Cardiac muscle cell (in vitro differentiated cells and primary cell): Measurements from ENCODE around the gene COX14. TPM values are rescaled to one million over a fixed set of nuclear protein-coding genes. Genes with fewer than 3 reads are reported as not detected.
A peak's percentile ranks its signal among the peaks of the same experiment; 100 is the strongest.

Experiments used
- DNase-seq, 2 donors: peaks; one replicate each; pipeline versions ENCODE4 v3.0.0 to v3.0.0-alpha.2; 2010 to 2017; ENCODE audit warnings: low read depth in 1 of 2, low spot score in 1 of 2
- H3K27ac ChIP-seq: fragments of 200-600 bp; sonication (generic); 2 replicates; pipeline ENCODE4 v1.5.1; 2016
- H3K27me3 ChIP-seq: fragments of 200-600 bp; sonication (generic); 2 replicates; pipeline ENCODE4 v1.6.0; 2016; ENCODE audit warnings: control low read depth
- H3K36me3 ChIP-seq: fragments of 200-600 bp; sonication (generic); 2 replicates; pipeline ENCODE4 v1.5.1; 2016; ENCODE audit warnings: control low read depth
- H3K4me1 ChIP-seq: fragments of 200-600 bp; sonication (generic); 2 replicates; pipeline ENCODE4 v1.8.1; 2017; ENCODE audit warnings: low read depth, mild to moderate bottlenecking, mixed run types
- H3K4me3 ChIP-seq: fragments of 200-600 bp; sonication (generic); 2 replicates; pipeline ENCODE4 v1.5.1; 2016; ENCODE audit warnings: mild to moderate bottlenecking
- H3K9me3 ChIP-seq: fragments of 200-600 bp; sonication (generic); 2 replicates; pipeline ENCODE4 v1.5.1; 2017; ENCODE audit warnings: low read depth, mild to moderate bottlenecking, control low read depth
- polyA plus RNA-seq: library from polyadenylated mRNA; unstranded; fragments of >200 nt; fragmentation: Nextera tagmentation; extraction: Ambion mirVana; gene quantifications from 2 replicates; pipeline ENCODE4 v1.2.1, GENCODE V29; 2016
- total RNA-seq: library from RNA; depleted of rRNA; stranded (reverse); fragments of >200 nt; gene quantifications from 2 replicates; pipeline ENCODE4 v1.2.3, GENCODE V29; 2016
- TF ChIP-seq, protein P1 (sequence below): IDR thresholded peaks from 2 replicates; pipeline ENCODE4 v1.5.1; 2012; ENCODE audit warnings: low read depth, mild to moderate bottlenecking, low read length

The COX14 gene
- total and polyA plus RNA-seq, 2 experiments from 2014 or later = 43.9 to 265 TPM

DNA sequence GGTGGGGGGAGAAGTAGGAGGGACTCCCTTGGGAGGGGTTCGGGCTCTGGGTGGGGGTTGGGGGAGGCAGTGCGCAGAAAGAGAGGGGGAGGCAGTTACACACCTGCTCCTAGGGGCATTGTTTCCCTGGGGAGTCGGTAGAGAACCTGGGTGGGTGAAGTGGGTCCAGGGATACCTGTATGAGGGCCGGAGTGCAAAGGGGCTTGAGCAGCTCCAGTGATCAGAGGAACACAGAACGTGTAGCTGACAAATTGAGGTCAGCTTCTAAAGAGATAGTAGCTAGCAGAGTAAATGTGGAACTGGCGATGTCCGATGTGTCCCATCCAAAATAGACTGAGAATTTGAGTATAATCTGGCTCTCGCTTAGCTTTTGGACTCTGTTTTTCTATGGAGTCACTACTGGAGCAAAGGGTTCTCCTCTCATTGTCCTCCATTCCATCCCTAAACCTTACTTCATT, 26.4 kb upstream of the COX14 start:
- Histone ChIP-seq H3K27ac (peak overlapping the region; percentile 96), H3K36me3 (peaks cover 25% of the 10 kb centered on the region), H3K4me1 (no peaks in the 10 kb centered on the region), H3K9me3 (no peaks in the 10 kb centered on the region), H3K27me3 (no peaks in the 10 kb centered on the region), H3K4me3 (peak overlapping the region; percentile 93)
- DNase-seq = no peak
- TF ChIP-seq, protein P1, sequence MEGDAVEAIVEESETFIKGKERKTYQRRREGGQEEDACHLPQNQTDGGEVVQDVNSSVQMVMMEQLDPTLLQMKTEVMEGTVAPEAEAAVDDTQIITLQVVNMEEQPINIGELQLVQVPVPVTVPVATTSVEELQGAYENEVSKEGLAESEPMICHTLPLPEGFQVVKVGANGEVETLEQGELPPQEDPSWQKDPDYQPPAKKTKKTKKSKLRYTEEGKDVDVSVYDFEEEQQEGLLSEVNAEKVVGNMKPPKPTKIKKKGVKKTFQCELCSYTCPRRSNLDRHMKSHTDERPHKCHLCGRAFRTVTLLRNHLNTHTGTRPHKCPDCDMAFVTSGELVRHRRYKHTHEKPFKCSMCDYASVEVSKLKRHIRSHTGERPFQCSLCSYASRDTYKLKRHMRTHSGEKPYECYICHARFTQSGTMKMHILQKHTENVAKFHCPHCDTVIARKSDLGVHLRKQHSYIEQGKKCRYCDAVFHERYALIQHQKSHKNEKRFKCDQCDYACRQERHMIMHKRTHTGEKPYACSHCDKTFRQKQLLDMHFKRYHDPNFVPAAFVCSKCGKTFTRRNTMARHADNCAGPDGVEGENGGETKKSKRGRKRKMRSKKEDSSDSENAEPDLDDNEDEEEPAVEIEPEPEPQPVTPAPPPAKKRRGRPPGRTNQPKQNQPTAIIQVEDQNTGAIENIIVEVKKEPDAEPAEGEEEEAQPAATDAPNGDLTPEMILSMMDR = no peak

DNA sequence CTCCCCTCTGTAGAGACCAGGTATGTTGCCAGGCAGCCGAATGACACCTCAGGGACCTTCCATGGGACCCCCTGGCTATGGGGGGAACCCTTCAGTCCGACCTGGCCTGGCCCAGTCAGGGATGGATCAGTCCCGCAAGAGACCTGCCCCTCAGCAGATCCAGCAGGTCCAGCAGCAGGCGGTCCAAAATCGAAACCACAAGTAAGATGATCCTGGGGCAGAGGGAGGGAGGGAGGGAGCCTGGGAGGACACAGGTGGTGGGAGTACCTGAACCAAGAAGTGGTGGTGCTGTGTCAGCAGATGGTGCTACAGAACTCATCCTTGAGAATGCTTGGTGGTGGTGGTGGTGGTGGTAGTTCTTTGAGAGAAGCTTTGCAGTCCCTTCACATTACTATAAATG, 25.9 kb upstream of the COX14 start:
- Histone ChIP-seq H3K9me3 (no peaks in the 10 kb centered on the region), H3K4me1 (no peaks in the 10 kb centered on the region), H3K27ac (peak overlapping the region; percentile 96), H3K27me3 (no peaks in the 10 kb centered on the region), H3K36me3 (peaks cover 28% of the 10 kb centered on the region), H3K4me3 (peak overlapping the region; percentile 93)
- TF ChIP-seq, protein P1 = no peak
- DNase-seq = no peak

DNA sequence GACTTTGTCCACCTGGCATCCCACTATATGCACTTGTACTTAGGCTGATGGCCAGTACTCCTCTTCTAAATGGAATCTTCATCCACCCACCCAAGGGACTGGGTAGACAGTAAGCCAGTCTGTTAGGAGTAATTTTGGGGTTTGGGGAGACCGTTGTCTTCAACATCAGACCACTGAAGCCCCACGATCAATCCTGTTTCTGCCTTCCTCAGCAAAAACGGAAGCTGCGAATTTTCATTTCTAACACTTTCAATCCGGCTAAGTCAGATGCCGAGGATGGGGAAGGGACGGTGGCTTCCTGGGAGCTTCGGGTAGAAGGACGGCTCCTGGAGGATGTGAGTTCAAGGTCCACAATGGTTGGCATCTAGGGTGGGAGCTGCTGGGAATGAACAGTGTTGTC, 24.9 kb upstream of the COX14 start:
- no peaks in the 10 kb centered on the region for H3K27me3 ChIP-seq
- no peak overlapping the region for H3K4me3 ChIP-seq
- H3K36me3 ChIP-seq = peaks cover 34% of the 10 kb centered on the region
- no peak overlapping the region for H3K27ac ChIP-seq
- TF ChIP-seq, protein P1 = no peak
- no peak for DNase-seq
- no peaks in the 10 kb centered on the region for H3K9me3 ChIP-seq
- H3K4me1 ChIP-seq = no peaks in the 10 kb centered on the region

DNA sequence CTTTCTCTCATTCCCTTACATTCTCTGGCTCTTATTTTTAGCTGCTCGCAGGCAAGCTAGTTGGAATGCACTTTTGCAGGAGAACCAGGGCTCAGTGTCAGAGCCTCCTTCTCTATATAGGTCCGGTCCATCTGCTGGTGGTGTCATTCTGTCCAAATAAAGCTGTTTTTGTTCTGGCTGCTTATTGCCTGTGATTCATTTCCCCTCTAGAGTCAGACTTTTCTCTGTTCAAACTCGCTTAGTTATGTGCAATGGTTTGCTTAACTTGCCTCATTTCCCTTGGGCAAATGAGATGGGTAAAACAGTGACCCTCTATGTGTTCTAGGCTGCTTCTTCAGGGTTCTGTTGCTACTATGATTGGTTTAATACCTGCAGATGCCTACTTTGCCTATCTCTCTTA, 24.0 kb upstream of the COX14 start:
- peak in 1 of 2 donors; percentile 69 for DNase-seq
- H3K36me3 ChIP-seq = peaks cover 39% of the 10 kb centered on the region
- no peaks in the 10 kb centered on the region for H3K9me3 ChIP-seq
- H3K27me3 ChIP-seq = no peaks in the 10 kb centered on the region
- TF ChIP-seq, protein P1 = no peak
- H3K4me1 ChIP-seq = no peaks in the 10 kb centered on the region
- H3K27ac ChIP-seq = no peak overlapping the region
- H3K4me3 ChIP-seq = no peak overlapping the region

DNA sequence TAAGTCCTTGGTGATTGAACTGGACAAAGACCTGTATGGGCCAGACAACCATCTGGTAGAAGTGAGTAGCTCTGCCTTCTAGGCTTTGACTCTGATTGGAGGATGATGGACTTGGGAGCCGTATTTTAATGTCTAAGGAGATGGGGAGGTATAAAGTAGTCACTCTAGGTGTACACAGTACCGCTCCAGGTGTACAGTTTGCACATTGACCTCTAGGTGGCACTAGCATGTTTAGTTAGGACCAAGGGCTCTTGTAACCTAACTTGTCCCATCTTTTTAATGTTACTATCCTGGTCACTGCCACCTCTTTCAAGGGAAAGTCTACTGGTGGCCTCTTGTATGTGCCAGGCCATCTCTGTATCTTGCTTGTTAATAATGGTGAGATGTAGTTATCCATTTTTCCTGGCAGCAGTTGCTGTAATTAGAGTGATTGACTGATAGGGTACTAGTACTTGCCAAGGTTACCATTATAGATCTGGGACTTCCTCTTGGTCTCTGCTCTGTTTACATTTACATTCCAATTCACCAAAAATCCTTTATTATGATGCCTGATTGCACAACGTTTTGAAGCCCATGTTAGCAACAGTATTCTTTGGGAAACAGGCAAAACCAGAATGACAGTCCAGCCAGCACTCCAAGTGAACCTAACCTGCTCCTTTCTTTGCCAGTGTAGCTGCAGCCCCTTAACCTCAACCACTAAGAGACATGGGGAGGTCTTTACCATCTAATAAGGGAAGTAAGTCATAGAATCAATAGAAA, 23.3 kb upstream of the COX14 start:
- DNase-seq = peak; percentile 47 to 78

More for the DNA sequence above, 23.3 kb upstream of the COX14 start:
- TF ChIP-seq, protein P1 = peak; percentile 84
- no peak overlapping the region for H3K4me3 ChIP-seq
- no peaks in the 10 kb centered on the region for H3K4me1 ChIP-seq
- no peaks in the 10 kb centered on the region for H3K27me3 ChIP-seq
- no peak overlapping the region for H3K27ac ChIP-seq
- no peaks in the 10 kb centered on the region for H3K9me3 ChIP-seq
- H3K36me3 ChIP-seq = peaks cover 45% of the 10 kb centered on the region
